Esophagus muscularis mucosa (tissue), 4 donors: ENCODE measurements around the gene TUSC2. TPM values are rescaled to one million over a fixed set of nuclear protein-coding genes. Genes with fewer than 3 reads are reported as not detected.
"Not testable (repeated sequence)": the region's sequence is repeated elsewhere in the genome, so short reads cannot be mapped to it uniquely, and the experiment has no call there.

Source experiments
- DNase-seq: peaks from one replicate; pipeline ENCODE4 v3.0.0-alpha.2; 2017; ENCODE audit errors: extremely low spot score
- H3K27ac ChIP-seq, 4 donors: fragments of 200-600 bp; sonication (generic); replicated peaks in 1 of 4; 1 replicate in 3 of 4; 2 replicates in 1 of 4; pipeline ENCODE4 v1.5.1; 2016 to 2019; ENCODE audit warnings: mild to moderate bottlenecking in 1 of 4
- H3K27me3 ChIP-seq, 4 donors: fragments of 200-600 bp; sonication (generic); one replicate each; pipeline versions ENCODE4 v1.5.1 to v1.6.0; 2016 to 2019
- H3K36me3 ChIP-seq, 4 donors: fragments of 200-600 bp; sonication (generic); one replicate each; pipeline ENCODE4 v1.5.1; 2016 to 2019
- H3K4me1 ChIP-seq, 4 donors: fragments of 200-600 bp; sonication (generic); one replicate each; pipeline ENCODE4 v1.5.1; 2016 to 2019
- H3K4me3 ChIP-seq, 4 donors: fragments of 200-600 bp; sonication (generic); 1 replicate in 2 of 4; 2 replicates in 2 of 4; pipeline ENCODE4 v1.5.1; 2016 to 2019; ENCODE audit warnings: mild to moderate bottlenecking in 4 of 4, moderate library complexity in 1 of 4
- H3K9me3 ChIP-seq, 4 donors: fragments of 200-600 bp; sonication (generic); 1 replicate in 3 of 4; 2 replicates in 1 of 4; pipeline ENCODE4 v1.5.1; 2016 to 2019
- EP300 ChIP-seq: sonication (generic); formaldehyde crosslinking; IDR thresholded peaks from one replicate; pipeline ENCODE4 v1.6.1; 2017; ENCODE audit warnings: antibody characterized with exemption
- POLR2A ChIP-seq: fragments of 450-650 bp; IDR thresholded peaks from one replicate; pipeline ENCODE4 v1.6.1; 2017; ENCODE audit warnings: antibody characterized with exemption, moderate library complexity, mild to moderate bottlenecking, low read depth
- POLR2AphosphoS5 ChIP-seq, 2 donors: sonication (generic); formaldehyde crosslinking; IDR thresholded peaks; one replicate each; pipeline ENCODE4 v1.6.1; 2017; ENCODE audit warnings: antibody characterized with exemption in 2 of 2
- WGBS: methylation state at CpG from one replicate; pipeline ENCODE4 v1.1.5; 2018; 5-methylcytosine and 5-hydroxymethylcytosine counted together
- intact Hi-C: fragments of 100-400 bp; cut with DNase I; formaldehyde crosslinking; loops from one replicate; pipeline ENCODE4 v1.15.1; 2023
- total RNA-seq, 4 donors: library from RNA; depleted of rRNA; stranded (reverse); fragments of >200 nt; gene quantifications; one replicate each; pipeline versions ENCODE4 v1.1.0 to v1.2.1, GENCODE V29; 2016
- TF ChIP-seq, protein P1 (sequence below), 3 experiments: fragments of 200-600 bp in 2 of 3; fragments of 450-650 bp in 1 of 3; sonication (generic) in 2 of 3; IDR thresholded peaks; one replicate each; pipeline ENCODE4 v1.5.1; 2017 to 2019; ENCODE audit warnings: antibody characterized with exemption in 3 of 3, mild to moderate bottlenecking in 2 of 3, moderate library complexity in 1 of 3

TUSC2 gene
- total RNA-seq, 4 donors from 2014 or later = 18.7 to 40.6 (median 37.5) TPM

DNA sequence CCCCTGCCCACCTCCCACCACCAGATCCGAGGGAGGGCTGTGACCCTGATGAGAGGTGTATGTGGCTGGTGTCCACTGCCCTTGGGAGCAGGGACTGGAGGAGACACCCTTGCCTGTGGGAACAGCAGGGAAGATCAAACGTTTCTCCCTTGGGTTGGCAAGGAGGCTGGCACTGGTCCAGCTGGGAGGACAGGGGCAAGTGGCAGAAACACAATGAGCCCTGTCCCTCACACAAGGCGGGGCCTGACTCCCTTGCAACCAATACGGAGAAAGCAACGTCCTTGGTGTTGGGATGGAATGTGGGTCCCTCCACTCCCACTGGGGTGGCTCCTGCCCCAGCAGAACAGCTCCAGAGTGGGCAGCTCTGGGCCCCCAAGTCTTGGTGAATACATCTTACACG lies 10.7 kb downstream of the TUSC2 start:
- 59% methylated on average over 5 of the region's 6 CpGs for WGBS
- intact Hi-C loops = no loop called here
- Histone ChIP-seq H3K4me1 (peaks cover 44 to 64% (median 54%) of the 10 kb centered on the region in 4 donors), H3K27ac (peak overlapping the region; percentile 21 to 61 (median 39)), H3K9me3 (no peaks in the 10 kb centered on the region), H3K27me3 (no peaks in the 10 kb centered on the region), H3K4me3 (peak overlapping the region in 1 of 4 donors; percentile 6), H3K36me3 (peaks cover 0 to 65% (median 51%) of the 10 kb centered on the region in 4 donors)
- TF ChIP-seq, protein P1, sequence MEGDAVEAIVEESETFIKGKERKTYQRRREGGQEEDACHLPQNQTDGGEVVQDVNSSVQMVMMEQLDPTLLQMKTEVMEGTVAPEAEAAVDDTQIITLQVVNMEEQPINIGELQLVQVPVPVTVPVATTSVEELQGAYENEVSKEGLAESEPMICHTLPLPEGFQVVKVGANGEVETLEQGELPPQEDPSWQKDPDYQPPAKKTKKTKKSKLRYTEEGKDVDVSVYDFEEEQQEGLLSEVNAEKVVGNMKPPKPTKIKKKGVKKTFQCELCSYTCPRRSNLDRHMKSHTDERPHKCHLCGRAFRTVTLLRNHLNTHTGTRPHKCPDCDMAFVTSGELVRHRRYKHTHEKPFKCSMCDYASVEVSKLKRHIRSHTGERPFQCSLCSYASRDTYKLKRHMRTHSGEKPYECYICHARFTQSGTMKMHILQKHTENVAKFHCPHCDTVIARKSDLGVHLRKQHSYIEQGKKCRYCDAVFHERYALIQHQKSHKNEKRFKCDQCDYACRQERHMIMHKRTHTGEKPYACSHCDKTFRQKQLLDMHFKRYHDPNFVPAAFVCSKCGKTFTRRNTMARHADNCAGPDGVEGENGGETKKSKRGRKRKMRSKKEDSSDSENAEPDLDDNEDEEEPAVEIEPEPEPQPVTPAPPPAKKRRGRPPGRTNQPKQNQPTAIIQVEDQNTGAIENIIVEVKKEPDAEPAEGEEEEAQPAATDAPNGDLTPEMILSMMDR (IDR thresholded peaks at IDR 0.05) = no peak
- no peak for TF ChIP-seq EP300
- TF ChIP-seq POLR2AphosphoS5 (IDR thresholded peaks at IDR 0.05) = no peak
- no peak for TF ChIP-seq POLR2A
- no peak for DNase-seq

- Histone ChIP-seq H3K27ac (peak overlapping the region in 3 of 4 donors; percentile 21 to 61 (median 50)), H3K36me3 (peaks cover 0 to 65% (median 53%) of the 10 kb centered on the region in 4 donors), H3K4me1 (peaks cover 42 to 59% (median 49%) of the 10 kb centered on the region in 4 donors), H3K9me3 (no peaks in the 10 kb centered on the region), H3K4me3 (no peak overlapping the region), H3K27me3 (no peaks in the 10 kb centered on the region)
- TF ChIP-seq, protein P1 (IDR thresholded peaks at IDR 0.05) = no peak
- TF ChIP-seq EP300 (no peak), POLR2AphosphoS5 (IDR thresholded peaks at IDR 0.05) (no peak), POLR2A (no peak)
- intact Hi-C loops = no loop called here
- no peak for DNase-seq
- WGBS = 72% methylated on average over 7 of the region's 9 CpGs
Observed at GRCh38 chr3:50316657-50317242, 11.3 kb downstream of the TUSC2 start.

DNA sequence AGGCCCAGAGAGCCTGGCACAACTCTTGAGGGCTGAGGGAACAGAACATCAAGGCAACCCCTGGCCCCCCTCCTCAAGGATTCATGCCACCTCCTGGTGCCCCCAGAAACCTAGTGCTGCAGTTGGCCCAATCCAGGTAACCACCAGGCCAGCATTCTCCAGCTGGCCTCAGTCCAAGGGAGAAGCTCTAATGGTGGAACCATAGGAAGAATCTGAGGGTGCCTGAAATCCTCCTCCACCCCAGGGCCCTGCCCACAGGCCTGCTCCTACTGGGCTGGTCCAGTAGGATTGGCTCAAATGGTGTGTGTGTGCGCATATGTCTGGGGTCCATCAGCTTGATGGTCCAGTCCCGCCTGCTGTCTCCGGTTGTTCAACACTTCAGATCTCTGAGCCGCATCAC lies 13.2 kb downstream of the TUSC2 start:
- WGBS = 96% methylated on average over 4 of the region's 4 CpGs
- Histone ChIP-seq H3K9me3 (no peaks in the 10 kb centered on the region), H3K36me3 (peaks cover 0 to 60% (median 49%) of the 10 kb centered on the region in 4 donors), H3K4me1 (peaks cover 33 to 48% (median 36%) of the 10 kb centered on the region in 4 donors), H3K27ac (no peak overlapping the region), H3K27me3 (no peaks in the 10 kb centered on the region), H3K4me3 (no peak overlapping the region)
- no peak for DNase-seq
- intact Hi-C loops = no loop called here
- TF ChIP-seq, protein P1 (IDR thresholded peaks at IDR 0.05) = no peak
- TF ChIP-seq POLR2A (no peak), EP300 (no peak), POLR2AphosphoS5 (IDR thresholded peaks at IDR 0.05) (no peak)

GRCh38 chr3:50314342-50314741 lies 13.7 kb downstream of the TUSC2 start:
- WGBS = 71% methylated on average over 3 of the region's 3 CpGs
- Histone ChIP-seq H3K27ac (no peak overlapping the region), H3K4me3 (no peak overlapping the region), H3K9me3 (no peaks in the 10 kb centered on the region), H3K36me3 (peaks cover 0 to 56% (median 46%) of the 10 kb centered on the region in 4 donors), H3K4me1 (peaks cover 29 to 47% (median 32%) of the 10 kb centered on the region in 4 donors), H3K27me3 (no peaks in the 10 kb centered on the region)
- intact Hi-C loops = no loop called here
- DNase-seq = no peak
- TF ChIP-seq, protein P1 (IDR thresholded peaks at IDR 0.05) = no peak
- no peak for TF ChIP-seq POLR2AphosphoS5 (IDR thresholded peaks at IDR 0.05)
- TF ChIP-seq POLR2A = no peak

DNA sequence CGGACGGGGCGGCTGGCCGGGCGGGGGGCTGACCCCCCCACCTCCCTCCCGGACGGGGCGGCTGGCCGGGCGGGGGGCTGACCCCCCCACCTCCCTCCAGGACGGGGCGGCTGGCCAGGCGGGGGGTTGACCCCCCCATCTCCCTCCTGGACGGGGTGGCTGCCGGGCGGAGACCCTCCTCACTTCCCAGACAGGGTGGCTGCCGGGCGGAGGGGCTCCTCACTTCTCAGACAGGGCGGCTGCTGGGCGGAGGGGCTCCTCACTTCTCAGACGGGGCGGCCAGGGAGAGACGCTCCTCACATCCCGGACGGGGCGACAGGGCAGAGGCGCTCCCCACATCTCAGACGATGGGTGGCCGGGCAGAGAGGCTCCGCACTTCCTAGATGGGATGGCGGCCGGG lies 16.0 kb downstream of the TUSC2 start:
- WGBS = no CpG with 5 or more reads among the region's 32 CpGs
- H3K4me3 ChIP-seq, H3K27ac ChIP-seq, DNase-seq, intact Hi-C loops, H3K9me3 ChIP-seq, H3K27me3 ChIP-seq: not testable (repeated sequence)
- Histone ChIP-seq H3K36me3 (peaks cover 0 to 40% (median 26%) of the 10 kb centered on the region in 4 donors), H3K4me1 (peaks cover 6 to 24% (median 9%) of the 10 kb centered on the region in 4 donors)
